Coronary artery (tissue), 2 donors: Measurements from ENCODE around the gene HLA-DMB.

Source experiments
- DNase-seq: peaks from one replicate; pipeline ENCODE4 v3.0.0-alpha.2; 2017; ENCODE audit warnings: low spot score
- H3K27ac ChIP-seq, 2 donors: fragments of 200-600 bp; sonication (generic); one replicate each; pipeline ENCODE4 v1.5.1; 2016 to 2019
- H3K4me3 ChIP-seq: fragments of 200-600 bp; sonication (generic); 2 replicates; pipeline ENCODE4 v1.5.1; 2016; ENCODE audit warnings: mild to moderate bottlenecking, moderate library complexity
- CTCF ChIP-seq: fragments of 200-600 bp; sonication (generic); IDR thresholded peaks from one replicate; pipeline ENCODE4 v1.5.1; 2019; ENCODE audit warnings: antibody characterized with exemption

HLA-DMB gene

GRCh38 chr6:32932132-32932868, 8.5 kb downstream of the HLA-DMB start:
- no peak for DNase-seq
- Histone ChIP-seq H3K27ac (no peak overlapping the region), H3K4me3 (no peak overlapping the region)
- TF ChIP-seq CTCF: no peak

- no peak for TF ChIP-seq CTCF
- no peak for DNase-seq
- Histone ChIP-seq H3K27ac (no peak overlapping the region), H3K4me3 (no peak overlapping the region)
These were observed 9.6 kb downstream of the HLA-DMB start for GRCh38 chr6:32931211-32931610.

- TF ChIP-seq CTCF: no peak
- H3K4me3 ChIP-seq: no peak overlapping the region
- no peak overlapping the region for H3K27ac ChIP-seq
These were observed 18.7 kb downstream of the HLA-DMB start for GRCh38 chr6:32922083-32922482.

GRCh38 chr6:32920715-32921114, 20.1 kb downstream of the HLA-DMB start:
- no peak overlapping the region for H3K27ac ChIP-seq
- TF ChIP-seq CTCF: no peak
- no peak overlapping the region for H3K4me3 ChIP-seq
- no peak for DNase-seq

More at GRCh38 chr6:32922083-32922482, 18.7 kb downstream of the HLA-DMB start:
- no peak for DNase-seq

- no peak for DNase-seq
- H3K4me3 ChIP-seq: no peak overlapping the region
- TF ChIP-seq CTCF: no peak
- H3K27ac ChIP-seq: no peak overlapping the region
These were observed 27.9 kb downstream of the HLA-DMB start for GRCh38 chr6:32912951-32913350.

- no peak for TF ChIP-seq CTCF
- DNase-seq: no peak
- H3K27ac ChIP-seq: no peak overlapping the region
- H3K4me3 ChIP-seq: no peak overlapping the region
These were observed 31.9 kb downstream of the HLA-DMB start for GRCh38 chr6:32908897-32909296.

GRCh38 chr6:32906539-32906938, 34.3 kb downstream of the HLA-DMB start:
- Histone ChIP-seq H3K27ac (no peak overlapping the region), H3K4me3 (no peak overlapping the region)
- DNase-seq: no peak
- no peak for TF ChIP-seq CTCF
